Thoracic aorta (tissue), 2 donors: ENCODE data around the gene KDM7A. TPM values are rescaled to one million over a fixed set of nuclear protein-coding genes. Genes with fewer than 3 reads are reported as not detected.
A peak's percentile ranks its signal among the peaks of the same experiment; 100 is the strongest.

Experiments used
- ATAC-seq: fragments of 150-250 bp; one replicate; pipeline ENCODE4 v1.8.0; 2017; ENCODE audit warnings: low read depth; ENCODE audit not compliant: insufficient number of reproducible peaks, low FRiP score
- DNase-seq: peaks from one replicate; pipeline ENCODE4 v3.0.0-alpha.2; 2020; ENCODE audit warnings: low spot score
- H3K27ac ChIP-seq, 2 donors: fragments of 200-600 bp; sonication (generic); 1 replicate in 1 of 2; 2 replicates in 1 of 2; pipeline ENCODE4 v1.5.1; 2016; ENCODE audit warnings: mild to moderate bottlenecking in 2 of 2, moderate library complexity in 2 of 2
- H3K27me3 ChIP-seq: fragments of 200-600 bp; sonication (generic); replicated peaks from 2 replicates; pipeline ENCODE4 v1.6.0; 2016; ENCODE audit warnings: mild to moderate bottlenecking; ENCODE audit not compliant: insufficient read depth
- H3K36me3 ChIP-seq: fragments of 200-600 bp; sonication (generic); one replicate; pipeline ENCODE4 v1.5.1; 2016
- H3K4me1 ChIP-seq, 2 donors: fragments of 200-600 bp; sonication (generic); 1 replicate in 1 of 2; 2 replicates in 1 of 2; pipeline versions ENCODE4 v1.5.1 to v1.6.0; 2016; ENCODE audit warnings: low read depth in 2 of 2, mild to moderate bottlenecking in 1 of 2; ENCODE audit not compliant: control insufficient read depth in 1 of 2
- H3K4me3 ChIP-seq: fragments of 200-600 bp; sonication (generic); 2 replicates; pipeline ENCODE4 v1.5.1; 2016; ENCODE audit warnings: mild to moderate bottlenecking
- H3K9me3 ChIP-seq: fragments of 200-600 bp; sonication (generic); 2 replicates; pipeline ENCODE4 v1.5.1; 2016
- CTCF ChIP-seq: fragments of 200-600 bp; sonication (generic); IDR thresholded peaks from one replicate; pipeline ENCODE4 v1.5.1; 2019; ENCODE audit warnings: antibody characterized with exemption
- total RNA-seq, 2 donors: library from RNA; depleted of rRNA; stranded (reverse); fragments of >200 nt; gene quantifications; one replicate each; pipeline versions ENCODE4 v1.1.0 to v1.2.3, GENCODE V29; 2016

KDM7A gene
- total RNA-seq, 2 donors from 2014 or later, result 27.9 to 42.7 TPM

DNA sequence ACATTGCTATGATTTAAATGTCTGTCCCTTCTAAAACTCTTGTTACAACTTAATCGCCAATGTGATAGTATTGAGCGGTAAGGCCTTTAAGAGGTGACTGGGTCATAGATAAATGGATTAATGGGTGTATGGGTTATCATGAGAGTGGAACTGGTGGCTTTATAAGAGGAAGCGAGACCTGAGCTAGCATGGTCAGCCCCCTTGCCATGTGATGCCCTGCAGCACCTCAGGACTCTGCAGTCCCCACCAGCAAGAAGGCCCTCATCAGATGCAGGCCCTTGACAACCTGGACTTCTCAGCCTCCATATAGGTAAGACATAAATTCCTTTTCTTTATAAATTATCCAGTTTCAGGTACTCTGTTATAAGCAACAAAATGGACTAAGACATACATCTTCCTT is 129.6 kb downstream of the KDM7A start:
- peaks cover 0 to 21% of the 10 kb centered on the region in 2 donors for H3K4me1 ChIP-seq
- ATAC-seq (no peak), DNase-seq (no peak)
- no peaks in the 10 kb centered on the region for H3K27me3 ChIP-seq
- no peak for TF ChIP-seq CTCF
- H3K36me3 ChIP-seq, result no peaks in the 10 kb centered on the region
- H3K4me3 ChIP-seq, result no peak overlapping the region
- H3K9me3 ChIP-seq, result no peaks in the 10 kb centered on the region
- no peak overlapping the region for H3K27ac ChIP-seq

GRCh38 chr7:140045697-140046096 is 131.1 kb downstream of the KDM7A start:
- Histone ChIP-seq H3K27me3 (no peaks in the 10 kb centered on the region), H3K27ac (peak overlapping the region in 1 of 2 donors; percentile 16), H3K36me3 (no peaks in the 10 kb centered on the region), H3K4me3 (no peak overlapping the region), H3K9me3 (no peaks in the 10 kb centered on the region), H3K4me1 (peaks cover 0 to 21% of the 10 kb centered on the region in 2 donors)
- TF ChIP-seq CTCF, result no peak
- ATAC-seq (no peak), DNase-seq (no peak)

DNA sequence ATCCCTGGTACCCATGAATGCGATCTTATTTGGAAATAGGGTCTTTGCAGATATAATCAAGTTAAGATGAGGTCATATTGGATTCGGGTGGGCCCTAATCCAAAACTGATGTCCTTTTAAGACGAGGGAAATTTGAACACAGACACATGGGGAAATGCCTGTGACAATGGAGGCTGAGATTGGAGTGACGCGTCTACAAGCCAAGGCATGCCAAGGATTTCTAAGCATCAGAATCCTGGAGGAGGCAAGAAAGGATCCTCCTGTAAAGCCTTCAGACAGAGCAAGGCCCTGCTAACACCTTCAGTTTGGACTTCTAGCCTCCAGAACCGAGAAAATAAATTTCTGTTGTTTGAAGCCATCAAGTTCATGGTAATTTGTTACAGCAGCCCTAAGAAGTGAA is 132.5 kb downstream of the KDM7A start:
- Histone ChIP-seq H3K4me3 (no peak overlapping the region), H3K27ac (no peak overlapping the region), H3K9me3 (no peaks in the 10 kb centered on the region), H3K4me1 (peaks cover 0 to 12% of the 10 kb centered on the region in 2 donors), H3K27me3 (no peaks in the 10 kb centered on the region), H3K36me3 (peaks cover 7% of the 10 kb centered on the region)
- no peak for DNase-seq
- no peak for ATAC-seq
- no peak for TF ChIP-seq CTCF

DNA sequence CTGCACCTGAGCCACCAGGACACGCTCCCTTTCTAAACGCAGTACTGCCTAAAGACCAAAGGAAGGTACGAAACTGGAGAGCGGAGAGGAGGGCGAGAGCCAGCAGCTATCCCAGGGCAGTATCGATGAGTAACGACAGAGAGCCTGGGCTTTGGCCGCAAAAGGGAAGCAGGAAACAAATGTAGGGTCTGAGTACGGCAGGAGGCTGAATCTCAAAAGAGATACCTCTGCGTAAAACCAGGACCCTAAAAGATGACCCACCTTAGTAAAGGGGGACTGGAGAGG is 134.5 kb downstream of the KDM7A start:
- H3K27ac ChIP-seq, result no peak overlapping the region
- H3K4me1 ChIP-seq, result peaks cover 0 to 9% of the 10 kb centered on the region in 2 donors
- H3K9me3 ChIP-seq, result no peaks in the 10 kb centered on the region
- H3K36me3 ChIP-seq, result peaks cover 14% of the 10 kb centered on the region
- ATAC-seq (no peak), DNase-seq (no peak)
- no peak overlapping the region for H3K4me3 ChIP-seq
- no peaks in the 10 kb centered on the region for H3K27me3 ChIP-seq
- no peak for TF ChIP-seq CTCF

- ATAC-seq (no peak), DNase-seq (no peak)
- H3K27ac ChIP-seq, result no peak overlapping the region
- H3K9me3 ChIP-seq, result no peaks in the 10 kb centered on the region
- no peaks in the 10 kb centered on the region for H3K27me3 ChIP-seq
- no peak overlapping the region for H3K4me3 ChIP-seq
- H3K36me3 ChIP-seq, result peaks cover 16% of the 10 kb centered on the region
- peaks cover 0 to 9% of the 10 kb centered on the region in 2 donors for H3K4me1 ChIP-seq
- no peak for TF ChIP-seq CTCF
Measured at GRCh38 chr7:140041659-140042385, 135.0 kb downstream of the KDM7A start.
